Cardiac muscle cell (in vitro differentiated cells and primary cell): ENCODE measurements around the gene ALOX15B. TPM values are rescaled to one million over a fixed set of nuclear protein-coding genes. Genes with fewer than 3 reads are reported as not detected.

ENCODE experiments used
- DNase-seq, 2 donors: peaks; one replicate each; pipeline versions ENCODE4 v3.0.0 to v3.0.0-alpha.2; 2010 to 2017; ENCODE audit warnings: low read depth in 1 of 2, low spot score in 1 of 2
- H3K27ac ChIP-seq: fragments of 200-600 bp; sonication (generic); 2 replicates; pipeline ENCODE4 v1.5.1; 2016
- H3K27me3 ChIP-seq: fragments of 200-600 bp; sonication (generic); 2 replicates; pipeline ENCODE4 v1.6.0; 2016; ENCODE audit warnings: control low read depth
- H3K36me3 ChIP-seq: fragments of 200-600 bp; sonication (generic); 2 replicates; pipeline ENCODE4 v1.5.1; 2016; ENCODE audit warnings: control low read depth
- H3K4me1 ChIP-seq: fragments of 200-600 bp; sonication (generic); 2 replicates; pipeline ENCODE4 v1.8.1; 2017; ENCODE audit warnings: low read depth, mild to moderate bottlenecking, mixed run types
- H3K4me3 ChIP-seq: fragments of 200-600 bp; sonication (generic); 2 replicates; pipeline ENCODE4 v1.5.1; 2016; ENCODE audit warnings: mild to moderate bottlenecking
- H3K9me3 ChIP-seq: fragments of 200-600 bp; sonication (generic); 2 replicates; pipeline ENCODE4 v1.5.1; 2017; ENCODE audit warnings: low read depth, mild to moderate bottlenecking, control low read depth
- CTCF ChIP-seq: IDR thresholded peaks from 2 replicates; pipeline ENCODE4 v1.5.1; 2012; ENCODE audit warnings: low read depth, mild to moderate bottlenecking, low read length
- polyA plus RNA-seq: library from polyadenylated mRNA; unstranded; fragments of >200 nt; fragmentation: Nextera tagmentation; extraction: Ambion mirVana; gene quantifications from 2 replicates; pipeline ENCODE4 v1.2.1, GENCODE V29; 2016
- total RNA-seq: library from RNA; depleted of rRNA; stranded (reverse); fragments of >200 nt; gene quantifications from 2 replicates; pipeline ENCODE4 v1.2.3, GENCODE V29; 2016

ALOX15B gene
- total and polyA plus RNA-seq, 2 experiments from 2014 or later: 0.12 to 0.33 TPM

DNA sequence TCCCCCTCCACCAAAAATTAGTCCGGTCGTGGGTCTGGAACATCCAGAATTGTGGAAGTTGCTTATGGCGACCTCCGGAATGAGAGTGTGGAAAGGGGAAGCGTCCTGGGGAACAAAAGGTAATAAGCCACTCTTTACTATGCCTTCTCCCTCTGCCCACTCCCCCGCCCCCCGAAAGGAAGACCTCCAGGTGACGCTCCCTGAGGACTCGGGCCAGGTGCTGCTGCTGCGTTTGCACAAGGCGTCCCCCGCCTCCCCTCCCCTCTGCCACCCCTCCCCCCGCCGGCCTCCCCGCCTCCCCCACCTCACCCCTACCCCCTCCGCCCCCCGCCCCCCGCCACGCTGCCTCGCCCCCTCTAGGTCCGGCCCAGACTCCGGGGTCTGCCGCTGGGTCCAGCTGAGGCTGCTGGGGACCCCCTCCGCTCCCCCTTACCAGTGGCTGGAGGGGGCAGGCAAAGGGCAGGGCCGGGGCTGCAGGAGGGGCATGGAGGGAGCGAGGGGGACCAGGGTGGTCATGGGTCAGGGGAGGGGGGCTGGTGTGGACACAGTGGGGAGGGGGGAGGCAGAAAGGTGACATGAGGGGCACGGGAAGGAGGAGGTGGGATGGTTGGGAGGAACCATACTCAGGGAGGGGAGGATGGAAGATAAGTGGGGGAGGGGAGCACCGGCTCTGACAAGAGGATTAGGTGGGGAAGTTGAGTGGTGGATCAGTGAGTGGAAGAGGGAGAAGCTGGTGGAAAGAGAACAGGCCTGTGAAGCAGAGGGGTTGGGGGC lies 25.1 kb downstream of the ALOX15B start:
- Histone ChIP-seq H3K9me3 (no peaks in the 10 kb centered on the region), H3K27me3 (peaks cover 93% of the 10 kb centered on the region), H3K27ac (no peak overlapping the region), H3K36me3 (no peaks in the 10 kb centered on the region), H3K4me3 (no peak overlapping the region), H3K4me1 (no peaks in the 10 kb centered on the region)
- no peak for DNase-seq
- TF ChIP-seq CTCF: no peak

DNA sequence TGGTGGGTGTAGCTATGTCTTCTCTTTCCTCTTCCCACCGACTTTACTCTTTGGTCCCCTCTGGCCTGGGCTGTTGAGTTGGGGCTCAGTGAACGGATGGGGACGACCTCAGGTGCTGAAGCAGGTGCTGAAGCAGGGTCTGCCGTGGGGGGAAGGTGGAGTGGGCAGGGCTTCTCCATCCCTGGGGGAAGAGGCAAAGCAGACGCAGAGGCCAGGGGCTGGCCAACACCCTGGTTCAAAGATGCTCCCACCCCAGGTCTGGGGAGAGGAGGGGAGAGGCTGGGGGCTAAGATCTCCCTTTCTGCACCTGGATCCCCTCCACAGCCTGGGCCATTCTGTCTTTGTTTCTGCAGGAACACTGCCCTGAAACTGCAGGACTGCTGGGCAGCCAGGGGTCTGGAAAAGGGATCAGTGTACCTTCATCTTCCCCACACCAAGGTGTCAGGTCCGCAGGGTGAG lies 25.7 kb downstream of the ALOX15B start:
- Histone ChIP-seq H3K4me1 (no peaks in the 10 kb centered on the region), H3K27me3 (peaks cover 93% of the 10 kb centered on the region), H3K4me3 (no peak overlapping the region), H3K36me3 (no peaks in the 10 kb centered on the region), H3K9me3 (no peaks in the 10 kb centered on the region), H3K27ac (no peak overlapping the region)
- no peak for TF ChIP-seq CTCF
- no peak for DNase-seq

- no peak overlapping the region for H3K4me3 ChIP-seq
- no peak for DNase-seq
- no peak overlapping the region for H3K27ac ChIP-seq
- H3K27me3 ChIP-seq: peaks cover 96% of the 10 kb centered on the region
- H3K36me3 ChIP-seq: no peaks in the 10 kb centered on the region
- no peaks in the 10 kb centered on the region for H3K4me1 ChIP-seq
- H3K9me3 ChIP-seq: no peaks in the 10 kb centered on the region
- TF ChIP-seq CTCF: no peak
Observed at GRCh38 chr17:8066841-8067775, 28.2 kb downstream of the ALOX15B start.

DNA sequence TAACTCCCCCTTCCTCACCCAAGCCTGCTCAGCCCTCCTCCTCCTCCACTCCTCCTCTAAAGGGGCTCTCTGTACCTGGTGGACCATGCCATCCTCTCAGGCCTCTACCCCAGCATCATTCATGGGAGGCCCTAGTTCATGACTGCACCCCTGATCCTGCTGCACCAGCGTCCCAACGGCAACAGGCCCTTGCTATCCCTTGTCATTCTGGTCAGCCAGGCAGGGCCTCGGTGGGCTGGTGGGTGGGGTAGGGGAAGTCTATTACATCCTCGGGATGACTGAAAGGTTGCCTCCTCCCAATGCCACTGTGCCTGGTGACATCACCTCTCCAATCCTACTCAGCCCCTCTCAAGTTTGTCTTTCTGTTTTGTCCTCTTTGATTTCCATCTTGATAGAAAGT lies 28.9 kb downstream of the ALOX15B start:
- DNase-seq: no peak
- no peak overlapping the region for H3K4me3 ChIP-seq
- no peaks in the 10 kb centered on the region for H3K4me1 ChIP-seq
- no peak for TF ChIP-seq CTCF
- peaks cover 96% of the 10 kb centered on the region for H3K27me3 ChIP-seq
- no peaks in the 10 kb centered on the region for H3K36me3 ChIP-seq
- H3K27ac ChIP-seq: no peak overlapping the region
- no peaks in the 10 kb centered on the region for H3K9me3 ChIP-seq

GRCh38 chr17:8068736-8069586 lies 30.1 kb downstream of the ALOX15B start:
- H3K27me3 ChIP-seq: peaks cover 96% of the 10 kb centered on the region

More at GRCh38 chr17:8068736-8069586, 30.1 kb downstream of the ALOX15B start:
- no peaks in the 10 kb centered on the region for H3K36me3 ChIP-seq
- no peak overlapping the region for H3K27ac ChIP-seq
- H3K9me3 ChIP-seq: no peaks in the 10 kb centered on the region
- no peak for DNase-seq
- H3K4me3 ChIP-seq: no peak overlapping the region
- no peak for TF ChIP-seq CTCF
- H3K4me1 ChIP-seq: no peaks in the 10 kb centered on the region
